GM23248 (cell line): Measurements from ENCODE around the gene TRAFD1. TPM values are rescaled to one million over a fixed set of nuclear protein-coding genes. Genes with fewer than 3 reads are reported as not detected.

Experiments used
- DNase-seq: peaks from one replicate; pipeline ENCODE4 v3.0.0-alpha.2; 2015
- H2AFZ ChIP-seq: fragments of 200-600 bp; sonication (generic); 2 replicates; pipeline ENCODE4 v1.6.1; 2016; ENCODE audit warnings: antibody characterized with exemption
- H3F3A ChIP-seq: fragments of 200-600 bp; sonication (generic); 2 replicates; pipeline ENCODE4 v1.6.1; 2016; ENCODE audit warnings: mild to moderate bottlenecking, antibody characterized with exemption, mixed run types; ENCODE audit not compliant: insufficient read depth
- H3K27ac ChIP-seq: fragments of 200-600 bp; sonication (generic); 2 replicates; pipeline ENCODE4 v1.5.1; 2016; ENCODE audit warnings: mild to moderate bottlenecking
- H3K27me3 ChIP-seq: fragments of 200-600 bp; sonication (generic); replicated peaks from 2 replicates; pipeline ENCODE4 v1.6.1; 2016; ENCODE audit warnings: mild to moderate bottlenecking; ENCODE audit not compliant: insufficient read depth
- H3K36me3 ChIP-seq: fragments of 200-600 bp; sonication (generic); 2 replicates; pipeline ENCODE4 v1.6.1; 2016; ENCODE audit warnings: low read depth, mild to moderate bottlenecking
- H3K4me1 ChIP-seq: fragments of 200-600 bp; sonication (generic); 2 replicates; pipeline ENCODE4 v1.6.1; 2016; ENCODE audit warnings: mild to moderate bottlenecking; ENCODE audit not compliant: insufficient read depth
- H3K4me2 ChIP-seq: fragments of 200-600 bp; sonication (generic); one replicate; pipeline ENCODE4 v1.6.1; 2016; ENCODE audit warnings: mild to moderate bottlenecking; ENCODE audit not compliant: unreplicated experiment
- H3K4me3 ChIP-seq: fragments of 200-600 bp; sonication (generic); 2 replicates; pipeline ENCODE4 v1.5.1; 2016; ENCODE audit warnings: mild to moderate bottlenecking
- H3K79me2 ChIP-seq: fragments of 200-600 bp; sonication (generic); 2 replicates; pipeline ENCODE4 v1.6.1; 2016; ENCODE audit warnings: mild to moderate bottlenecking; ENCODE audit not compliant: insufficient read depth
- H3K9ac ChIP-seq: fragments of 200-600 bp; sonication (generic); 2 replicates; pipeline ENCODE4 v1.6.1; 2016; ENCODE audit warnings: mild to moderate bottlenecking
- H3K9me2 ChIP-seq: fragments of 200-600 bp; sonication (generic); 2 replicates; pipeline ENCODE4 v1.6.1; 2016; ENCODE audit warnings: mixed run types, mild to moderate bottlenecking, moderate library complexity; ENCODE audit not compliant: insufficient read depth
- H3K9me3 ChIP-seq: fragments of 200-600 bp; sonication (generic); one replicate; pipeline ENCODE4 v1.6.1; 2017; ENCODE audit warnings: low read depth
- H4K20me1 ChIP-seq: fragments of 200-600 bp; sonication (generic); 2 replicates; pipeline ENCODE4 v1.6.0; 2016; ENCODE audit not compliant: insufficient read depth
- EZH2 ChIP-seq: fragments of 200-600 bp; sonication (generic); IDR thresholded peaks from 2 replicates; pipeline ENCODE4 v1.6.1; 2018; ENCODE audit warnings: antibody characterized with exemption, mild to moderate bottlenecking; ENCODE audit not compliant: insufficient read depth, poor library complexity, severe bottlenecking
- EZH2phosphoT487 ChIP-seq: fragments of 200-600 bp; sonication (generic); IDR thresholded peaks from 2 replicates; pipeline ENCODE4 v1.6.1; 2018; ENCODE audit warnings: antibody characterized with exemption, moderate library complexity, mild to moderate bottlenecking, low read depth; ENCODE audit not compliant: insufficient read depth
- WGBS, 2 experiments: methylation state at CpG; one replicate each; pipeline ENCODE4 v1.1.6; 2015 to 2017; ENCODE audit warnings: low lambda C conversion rate in 2 of 2, low coverage in 1 of 2; ENCODE audit errors: missing lambda C conversion rate in 2 of 2; 5-methylcytosine and 5-hydroxymethylcytosine counted together
- in situ Hi-C: fragments of 300-500 bp; cut with MboI; formaldehyde crosslinking; loops from 2 replicates; pipeline ENCODE4 v1.15.0; 2020
- polyA plus RNA-seq: library from polyadenylated mRNA; unstranded; fragments of >200 nt; fragmentation: Nextera tagmentation; extraction: Ambion mirVana; gene quantifications from 2 replicates; pipeline ENCODE4 v1.2.1, GENCODE V29; 2016
- total RNA-seq: library from RNA; depleted of rRNA; stranded (reverse); fragments of >200 nt; shearing (Covaris generic); gene quantifications from 2 replicates; pipeline ENCODE4 v1.2.3, GENCODE V29; 2014

The TRAFD1 gene
- total and polyA plus RNA-seq, 2 experiments from 2014 or later: 31.7 to 34.2 TPM

- Histone ChIP-seq H3K9me2 (no peaks in the 10 kb centered on the region), H3F3A (no peaks in the 10 kb centered on the region; the same call in 1 of the 2 replicates), H3K79me2 (peaks cover 49% of the 10 kb centered on the region), H3K9me3 (no peaks in the 10 kb centered on the region), H3K4me2 (no peak overlapping the region), H2AFZ (no peak overlapping the region), H3K27ac (no peak overlapping the region), H3K9ac (no peak overlapping the region), H3K36me3 (peaks cover 46% of the 10 kb centered on the region), H3K4me1 (peaks cover 34% of the 10 kb centered on the region), H3K27me3 (no peaks in the 10 kb centered on the region), H3K4me3 (no peak overlapping the region), H4K20me1 (no peaks in the 10 kb centered on the region)
- DNase-seq: no peak
- no peak for TF ChIP-seq EZH2phosphoT487
- no peak for TF ChIP-seq EZH2
- in situ Hi-C loops: no loop called here
- 55 to 60% methylated on average over 5 of the region's 5 CpGs for WGBS, 2 experiments
Observed at GRCh38 chr12:112133418-112133817, 8.1 kb downstream of the TRAFD1 start.

GRCh38 chr12:112134731-112135130, 9.4 kb downstream of the TRAFD1 start:
- no peaks in the 10 kb centered on the region for H3K27me3 ChIP-seq
- H3K9me3 ChIP-seq: no peaks in the 10 kb centered on the region
- WGBS, 2 experiments: 83 to 85% methylated on average over 3 of the region's 3 CpGs
- H3K4me2 ChIP-seq: no peak overlapping the region
- DNase-seq: no peak
- H3K79me2 ChIP-seq: peaks cover 36% of the 10 kb centered on the region
- H3K4me1 ChIP-seq: peaks cover 23% of the 10 kb centered on the region
- no peak overlapping the region for H2AFZ ChIP-seq
- no peaks in the 10 kb centered on the region; the same call in 1 of the 2 replicates for H3F3A ChIP-seq
- H3K27ac ChIP-seq: no peak overlapping the region
- no peak overlapping the region for H3K9ac ChIP-seq
- peaks cover 55% of the 10 kb centered on the region for H3K36me3 ChIP-seq
- no peaks in the 10 kb centered on the region for H3K9me2 ChIP-seq
- in situ Hi-C loops: no loop called here
- no peak overlapping the region for H3K4me3 ChIP-seq
- no peaks in the 10 kb centered on the region for H4K20me1 ChIP-seq
- TF ChIP-seq EZH2phosphoT487 (no peak), EZH2 (no peak)

DNA sequence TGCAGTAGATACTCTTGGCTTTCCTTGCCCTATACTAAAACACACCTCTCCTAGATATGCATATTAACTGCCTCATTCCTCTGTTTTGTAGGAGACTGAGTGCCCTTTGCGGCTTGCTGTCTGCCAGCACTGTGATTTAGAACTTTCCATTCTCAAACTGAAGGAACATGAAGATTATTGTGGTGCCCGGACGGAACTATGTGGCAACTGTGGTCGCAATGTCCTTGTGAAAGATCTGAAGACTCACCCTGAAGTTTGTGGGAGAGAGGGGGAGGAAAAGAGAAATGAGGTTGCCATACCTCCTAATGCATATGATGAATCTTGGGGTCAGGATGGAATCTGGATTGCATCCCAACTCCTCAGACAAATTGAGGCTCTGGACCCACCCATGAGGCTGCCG, 15.4 kb downstream of the TRAFD1 start:
- Histone ChIP-seq H3K36me3 (peaks cover 67% of the 10 kb centered on the region), H3K27me3 (no peaks in the 10 kb centered on the region), H3K4me1 (no peaks in the 10 kb centered on the region), H3K79me2 (no peaks in the 10 kb centered on the region), H3F3A (no peaks in the 10 kb centered on the region), H3K9ac (no peak overlapping the region), H3K4me2 (no peak overlapping the region), H3K27ac (no peak overlapping the region), H3K9me3 (no peaks in the 10 kb centered on the region), H3K4me3 (no peak overlapping the region), H2AFZ (no peak overlapping the region), H4K20me1 (no peaks in the 10 kb centered on the region), H3K9me2 (no peaks in the 10 kb centered on the region)
- WGBS, 2 experiments: 99% methylated on average over 5 of the region's 5 CpGs
- DNase-seq: no peak
- in situ Hi-C loops: no loop called here
- TF ChIP-seq EZH2 (no peak), EZH2phosphoT487 (no peak)

GRCh38 chr12:112146123-112146522, 20.8 kb downstream of the TRAFD1 start:
- H3K36me3 ChIP-seq: peaks cover 59% of the 10 kb centered on the region
- in situ Hi-C loops: no loop called here
- WGBS, 2 experiments: 83 to 87% methylated on average over 1 of the region's 1 CpG
- H2AFZ ChIP-seq: no peak overlapping the region
- DNase-seq: no peak
- H3F3A ChIP-seq: no peaks in the 10 kb centered on the region
- no peaks in the 10 kb centered on the region for H3K9me2 ChIP-seq
- no peak overlapping the region for H3K27ac ChIP-seq
- no peak overlapping the region for H3K4me3 ChIP-seq
- H3K9me3 ChIP-seq: no peaks in the 10 kb centered on the region
- H3K4me1 ChIP-seq: no peaks in the 10 kb centered on the region
- H3K4me2 ChIP-seq: no peak overlapping the region
- TF ChIP-seq EZH2: no peak
- no peak for TF ChIP-seq EZH2phosphoT487
- H4K20me1 ChIP-seq: no peaks in the 10 kb centered on the region
- H3K27me3 ChIP-seq: no peaks in the 10 kb centered on the region
- H3K79me2 ChIP-seq: no peaks in the 10 kb centered on the region
- H3K9ac ChIP-seq: no peak overlapping the region

GRCh38 chr12:112148031-112148513, 22.7 kb downstream of the TRAFD1 start:
- DNase-seq: peak; percentile 51
- no peaks in the 10 kb centered on the region for H3F3A ChIP-seq
- no peaks in the 10 kb centered on the region for H3K27me3 ChIP-seq
- peaks cover 55% of the 10 kb centered on the region for H3K36me3 ChIP-seq
- no peak overlapping the region for H3K9ac ChIP-seq
- H3K79me2 ChIP-seq: no peaks in the 10 kb centered on the region
- no peaks in the 10 kb centered on the region for H3K4me1 ChIP-seq
- H3K4me3 ChIP-seq: no peak overlapping the region
- no peak overlapping the region for H3K4me2 ChIP-seq
- no peaks in the 10 kb centered on the region for H4K20me1 ChIP-seq
- WGBS, 2 experiments: 73 to 85% methylated on average over 3 of the region's 3 CpGs
- no peaks in the 10 kb centered on the region for H3K9me2 ChIP-seq
- no peak overlapping the region for H3K27ac ChIP-seq
- no peak for TF ChIP-seq EZH2
- TF ChIP-seq EZH2phosphoT487: no peak
- no peak overlapping the region for H2AFZ ChIP-seq
- H3K9me3 ChIP-seq: no peaks in the 10 kb centered on the region
- in situ Hi-C loops: no loop called here
